Fibroblast of the aortic adventitia (primary cell): ENCODE data around the gene NT5C3A. TPM values are rescaled to one million over a fixed set of nuclear protein-coding genes. Genes with fewer than 3 reads are reported as not detected.

Experiments used
- DNase-seq: peaks from one replicate; pipeline ENCODE4 v3.0.0-alpha.2; 2010; ENCODE audit warnings: low read depth
- H3K4me3 ChIP-seq: 2 replicates; pipeline ENCODE4 v1.5.1; 2011; ENCODE audit warnings: low read depth, mild to moderate bottlenecking, control low read depth, low read length, moderate library complexity
- CTCF ChIP-seq: IDR thresholded peaks from 2 replicates; pipeline ENCODE4 v1.5.1; 2011; ENCODE audit warnings: mild to moderate bottlenecking, low read length, control low read depth, inconsistent platforms; ENCODE audit not compliant: insufficient read depth
- total RNA-seq: library from RNA; depleted of rRNA; stranded (reverse); fragments of >200 nt; gene quantifications from 2 replicates; pipeline ENCODE4 v1.2.3, GENCODE V29; 2012; ENCODE audit warnings: low replicate concordance

NT5C3A gene
- 17.1 and 26.8 TPM in 2 replicates for total RNA-seq

GRCh38 chr7:33062023-33062781 lies at the start of gene NT5C3A:
Gene NT5C3A, minus strand, starts transcription at chr7:33062776. Its CDS starts 71 bp downstream, at chr7:33062705.
- DNase-seq: peak; percentile 35
- H3K4me3 ChIP-seq: peak within 1 kb of the TSS; percentile 87
- no peak for TF ChIP-seq CTCF

DNA sequence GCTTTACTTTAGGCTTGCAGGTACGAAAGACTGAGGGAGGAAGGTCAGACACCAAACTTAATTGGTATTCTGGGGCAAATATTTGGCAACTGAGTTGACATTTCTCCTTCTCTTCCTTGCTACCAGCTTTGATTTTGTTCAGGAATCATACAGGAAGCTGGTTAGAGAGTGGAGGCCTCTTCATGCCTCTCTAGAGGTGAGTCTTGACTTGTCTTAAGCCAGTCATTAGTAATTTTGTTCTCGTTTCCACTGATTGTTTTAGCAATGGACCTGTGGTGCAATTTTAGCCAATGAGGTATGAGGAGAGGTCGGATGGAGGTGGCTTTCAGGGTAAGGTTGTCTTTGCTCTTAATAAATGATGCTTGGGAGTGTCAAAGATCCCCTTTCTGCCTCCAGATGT lies 49.0 kb upstream of the NT5C3A start:
- DNase-seq: no peak
- TF ChIP-seq CTCF: no peak
- no peak overlapping the region for H3K4me3 ChIP-seq

- H3K4me3 ChIP-seq: peak overlapping the region; percentile 70
- DNase-seq: no peak
- TF ChIP-seq CTCF: no peak
These were observed 47.2 kb upstream of the NT5C3A start for GRCh38 chr7:33109758-33110238.

DNA sequence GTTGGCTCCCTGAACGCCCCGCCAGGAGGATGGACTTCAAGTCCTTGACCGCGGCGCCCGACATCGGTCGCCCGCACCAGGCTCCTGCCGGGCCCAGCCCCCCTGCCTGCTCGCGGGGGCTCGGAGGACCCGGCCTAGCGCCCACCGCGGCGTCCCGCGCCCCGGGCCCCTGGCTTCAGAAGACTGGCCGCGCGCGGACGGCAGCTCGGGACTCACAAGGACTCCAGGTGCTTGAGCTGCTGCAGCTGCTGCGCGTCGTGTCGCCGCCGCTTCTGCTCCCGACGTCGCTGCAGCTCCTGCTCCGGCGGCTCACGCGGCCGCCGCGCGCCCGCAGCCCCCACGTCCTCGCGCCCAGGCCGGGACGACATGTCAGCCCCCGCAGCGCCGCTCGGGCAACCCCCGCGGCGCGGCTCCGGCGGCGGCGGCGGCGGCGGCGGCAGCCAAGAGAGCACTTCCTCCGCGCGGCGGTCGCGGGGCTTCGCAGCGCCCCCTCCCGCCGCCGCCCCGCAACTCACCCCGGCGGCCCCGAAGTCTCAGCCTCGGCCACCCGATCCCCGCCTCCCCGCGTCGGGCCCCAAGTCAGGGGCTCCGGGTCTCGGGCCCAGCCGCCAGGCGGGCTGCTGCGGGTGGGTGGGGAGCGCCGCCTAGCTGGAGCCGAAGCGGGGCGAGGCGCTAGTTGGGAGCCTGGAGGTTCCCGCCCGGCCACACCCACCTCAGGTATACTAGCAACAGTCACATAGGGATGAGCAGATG lies 46.6 kb upstream of the NT5C3A start, which contains the start of gene RP9:
TSS of gene RP9 (minus strand) at position 400 of the 753 bp plus-strand sequence. CDS start at position 368, 32 bp downstream.
- DNase-seq: peak; percentile 25
- peak within 1 kb of the TSS; percentile 82 for H3K4me3 ChIP-seq
- peak; percentile 38 for TF ChIP-seq CTCF

- TF ChIP-seq CTCF: no peak
- H3K4me3 ChIP-seq: peak overlapping the region; percentile 82
- peak; percentile 37 for DNase-seq
These were observed 46.0 kb upstream of the NT5C3A start for GRCh38 chr7:33108554-33109004.

DNA sequence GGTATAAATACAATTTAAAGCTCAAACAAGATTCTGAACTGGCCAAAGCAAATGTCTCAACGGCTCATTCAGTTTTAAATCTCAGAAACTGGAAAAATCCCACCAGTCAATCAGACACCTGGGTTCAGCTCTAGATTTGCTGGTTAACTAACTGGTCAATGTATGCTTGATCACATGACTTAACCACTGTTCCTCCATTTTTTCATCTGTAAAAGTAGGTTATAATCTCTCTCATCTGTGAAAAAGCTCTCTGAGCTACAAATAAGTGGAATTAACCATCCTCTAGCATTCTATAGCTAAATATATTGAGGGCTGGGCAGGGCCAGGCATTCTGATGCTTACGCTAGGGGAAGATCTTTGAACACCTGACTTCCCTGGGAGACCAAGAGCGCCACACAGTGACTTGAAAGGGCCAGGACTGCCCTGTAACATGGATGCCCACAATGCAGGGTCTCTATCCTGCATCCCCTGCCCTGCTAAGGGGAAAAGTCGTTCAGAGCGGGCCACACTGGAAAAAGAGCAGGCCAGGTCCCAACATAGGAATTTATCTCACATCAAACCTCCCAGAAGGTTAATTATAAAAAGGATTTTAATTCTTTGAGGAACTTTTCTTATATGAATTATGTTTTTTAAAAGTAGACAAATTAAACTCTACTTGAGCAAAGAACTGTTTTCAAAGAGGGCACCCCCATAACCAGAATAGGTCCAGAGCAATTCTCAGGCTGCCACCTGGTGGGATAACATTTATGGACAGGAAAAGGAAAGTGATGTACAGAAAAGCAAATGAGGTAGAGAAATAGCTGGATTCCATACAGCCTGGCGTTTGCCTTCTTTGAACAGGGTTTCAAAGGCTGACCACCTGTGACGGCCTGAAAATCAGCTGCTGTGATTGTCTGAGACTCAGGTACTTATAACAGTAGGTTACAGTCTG lies 44.8 kb upstream of the NT5C3A start:
- peak overlapping the region; percentile 82 for H3K4me3 ChIP-seq
- TF ChIP-seq CTCF: peak; percentile 55
- peak; percentile 66 for DNase-seq
